ENCODE results near the gene CARMIL3.
"Not testable (repeated sequence)": the region's sequence is repeated elsewhere in the genome, so short reads cannot be mapped to it uniquely, and the experiment has no call there.

CARMIL3 gene

GRCh38 chr14:24093901-24094840 is 42.4 kb downstream of the CARMIL3 start, which contains the start of gene PCK2:
PCK2 (plus strand) TSS chr14:24094311; CDS start chr14:24094406, 95 bp downstream.
- peak; percentile 85 to 88 for DNase-seq (ENCODE audit: low read depth in 2 of 2)

DNA sequence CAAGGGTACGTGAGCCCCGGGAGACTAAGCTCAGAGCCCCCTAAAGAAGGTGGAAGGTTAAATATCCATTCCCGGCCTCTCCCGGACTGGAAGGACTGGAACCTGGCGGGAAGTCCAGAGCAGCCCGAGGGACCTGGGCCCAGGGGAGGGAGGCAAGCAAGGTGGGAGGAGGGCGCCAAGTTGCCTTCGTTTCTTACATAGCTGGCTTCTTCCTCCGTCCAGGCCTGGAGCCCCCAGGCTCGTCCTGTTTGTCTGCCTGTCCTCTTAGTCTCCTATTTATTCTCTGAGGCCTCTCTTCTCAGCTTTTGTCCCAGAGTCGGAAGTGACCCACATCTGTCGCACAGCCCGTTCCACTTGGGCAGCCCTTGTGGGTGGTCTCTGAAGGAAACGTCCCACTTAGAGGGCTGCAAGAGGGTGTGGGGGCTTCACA is 43.0 kb downstream of the CARMIL3 start:
- DNase-seq (ENCODE audit: low read depth in 2 of 2), result no peak

GRCh38 chr14:24095271-24096068 is 43.7 kb downstream of the CARMIL3 start:
- peak; percentile 56 to 70 for DNase-seq (ENCODE audit: low read depth in 2 of 2)

GRCh38 chr14:24096545-24097181 is 44.9 kb downstream of the CARMIL3 start:
- DNase-seq (ENCODE audit: low read depth in 2 of 2), result no peak

DNA sequence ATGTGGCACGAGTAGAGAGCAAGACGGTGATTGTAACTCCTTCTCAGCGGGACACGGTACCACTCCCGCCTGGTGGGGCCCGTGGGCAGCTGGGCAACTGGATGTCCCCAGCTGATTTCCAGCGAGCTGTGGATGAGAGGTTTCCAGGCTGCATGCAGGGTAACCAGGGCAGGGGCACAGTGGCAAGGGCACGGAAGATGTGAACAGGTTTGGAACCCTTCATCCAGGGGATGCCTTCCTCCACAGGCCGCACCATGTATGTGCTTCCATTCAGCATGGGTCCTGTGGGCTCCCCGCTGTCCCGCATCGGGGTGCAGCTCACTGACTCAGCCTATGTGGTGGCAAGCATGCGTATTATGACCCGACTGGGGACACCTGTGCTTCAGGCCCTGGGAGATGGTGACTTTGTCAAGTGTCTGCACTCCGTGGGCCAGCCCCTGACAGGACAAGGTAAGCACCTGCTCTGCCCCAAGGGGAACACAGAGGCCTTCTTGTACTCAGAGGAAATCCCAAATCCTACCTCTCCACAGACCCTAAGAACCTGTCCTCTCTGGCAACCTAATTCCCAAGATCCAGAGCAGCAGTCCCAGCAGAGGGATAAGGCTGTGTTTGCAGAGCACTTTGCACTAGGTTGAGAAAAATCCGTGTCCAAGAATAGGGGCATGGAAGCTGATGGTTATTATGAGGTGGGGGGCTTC is 46.6 kb downstream of the CARMIL3 start:
- no peak for DNase-seq (ENCODE audit: low read depth in 2 of 2)

DNA sequence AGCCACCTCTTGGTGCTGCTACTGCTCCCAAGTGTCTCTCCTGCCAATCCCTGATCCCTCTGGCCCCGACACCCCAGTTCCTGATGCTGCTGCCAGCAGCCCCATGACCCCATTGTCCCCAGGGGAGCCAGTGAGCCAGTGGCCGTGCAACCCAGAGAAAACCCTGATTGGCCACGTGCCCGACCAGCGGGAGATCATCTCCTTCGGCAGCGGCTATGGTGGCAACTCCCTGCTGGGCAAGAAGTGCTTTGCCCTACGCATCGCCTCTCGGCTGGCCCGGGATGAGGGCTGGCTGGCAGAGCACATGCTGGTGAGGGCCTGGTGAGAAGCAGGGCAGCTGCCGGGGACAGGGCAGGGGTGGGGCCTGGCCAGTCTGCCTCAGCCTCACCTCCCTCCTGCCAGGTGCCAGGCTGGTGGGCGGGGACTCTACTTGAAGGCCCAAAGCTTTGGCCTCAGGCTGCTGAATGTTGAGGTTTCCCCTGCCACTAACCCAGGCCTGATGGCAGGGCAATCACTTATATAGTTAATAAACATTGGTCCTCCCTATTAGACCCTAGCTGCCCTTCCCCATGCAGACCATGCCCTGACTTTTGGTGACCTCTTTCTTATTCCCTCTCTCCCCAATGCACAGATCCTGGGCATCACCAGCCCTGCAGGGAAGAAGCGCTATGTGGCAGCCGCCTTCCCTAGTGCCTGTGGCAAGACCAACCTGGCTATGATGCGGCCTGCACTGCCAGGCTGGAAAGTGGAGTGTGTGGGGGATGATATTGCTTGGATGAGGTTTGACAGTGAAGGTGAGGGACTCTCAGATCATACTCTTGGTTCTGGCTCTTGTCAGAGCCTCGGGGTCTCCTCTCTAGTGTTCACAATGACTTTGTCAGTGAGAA is 47.4 kb downstream of the CARMIL3 start:
- DNase-seq (ENCODE audit: low read depth in 2 of 2), result no peak

- DNase-seq (ENCODE audit: low read depth in 2 of 2), result no peak
Measured at GRCh38 chr14:24100197-24100981, 48.6 kb downstream of the CARMIL3 start.

DNA sequence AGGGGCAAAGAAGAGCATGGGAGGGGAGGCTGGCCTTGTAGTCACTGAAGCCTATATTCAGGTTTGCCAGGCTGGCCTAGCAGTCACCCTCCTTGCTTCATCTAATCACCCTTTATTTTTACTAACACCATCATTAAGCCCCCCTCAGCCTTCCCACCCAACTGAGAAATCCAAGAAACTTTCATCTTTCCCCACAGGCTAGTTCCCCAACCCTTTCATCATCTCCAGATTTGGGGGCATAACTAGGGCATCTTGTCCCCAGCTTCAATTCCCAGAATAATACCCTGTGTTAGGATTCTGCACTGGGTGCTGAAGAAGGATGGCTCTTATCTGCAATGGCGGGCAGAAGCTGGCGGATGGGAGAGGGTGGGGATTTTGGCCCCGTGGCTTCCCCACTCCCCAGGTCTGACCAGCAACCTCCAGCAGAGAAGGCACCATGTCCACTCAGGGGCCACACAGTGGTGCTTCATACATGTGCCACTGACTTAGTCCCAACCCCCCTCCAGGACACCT is 49.2 kb downstream of the CARMIL3 start:
- DNase-seq (ENCODE audit: low read depth in 2 of 2), result no peak

- no peak for DNase-seq (ENCODE audit: low read depth in 2 of 2)
Measured at GRCh38 chr14:24102357-24103048, 50.7 kb downstream of the CARMIL3 start.

GRCh38 chr14:24103451-24103850 is 51.6 kb downstream of the CARMIL3 start:
- no peak for DNase-seq (ENCODE audit: low read depth in 2 of 2)

DNA sequence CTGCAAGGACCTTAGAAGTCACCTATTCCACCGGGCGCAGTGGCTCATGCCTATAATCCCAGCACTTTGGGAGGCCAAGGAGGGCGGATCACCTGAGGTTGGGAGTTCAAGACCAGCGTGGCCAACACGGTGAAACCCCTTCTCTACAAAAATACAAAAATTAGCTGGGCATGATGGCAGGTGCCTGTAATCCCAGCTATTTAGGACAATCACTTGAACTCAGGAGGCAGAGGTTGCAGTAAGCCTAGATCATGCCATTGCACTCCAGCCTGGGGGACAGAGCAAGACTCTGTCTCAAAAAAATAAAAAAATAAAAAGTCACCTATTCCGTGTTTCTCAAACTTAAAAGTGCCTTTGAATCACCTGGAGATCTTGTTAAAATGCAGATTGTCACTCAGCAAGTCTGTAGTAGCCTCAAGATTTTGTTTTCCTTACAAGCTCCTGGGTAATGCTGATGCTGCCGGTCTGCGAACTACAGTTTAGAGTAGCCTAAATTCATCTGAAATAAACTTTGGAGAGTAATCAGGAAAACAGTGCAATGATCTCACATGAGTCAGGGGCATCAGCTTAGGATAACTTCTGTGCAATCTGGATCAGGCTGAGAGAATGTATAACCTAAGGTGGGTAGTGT is 53.9 kb downstream of the CARMIL3 start:
- not testable (repeated sequence) for DNase-seq (ENCODE audit: low read depth in 2 of 2)

GRCh38 chr14:24106672-24107271 is 55.0 kb downstream of the CARMIL3 start:
- DNase-seq (ENCODE audit: low read depth in 2 of 2), result no peak

- no peak for DNase-seq (ENCODE audit: low read depth in 2 of 2)
Measured at GRCh38 chr14:24108336-24108874, 56.6 kb downstream of the CARMIL3 start.

- DNase-seq (ENCODE audit: low read depth in 2 of 2), result no peak
Measured at GRCh38 chr14:24110060-24110459, 58.3 kb downstream of the CARMIL3 start.

DNA sequence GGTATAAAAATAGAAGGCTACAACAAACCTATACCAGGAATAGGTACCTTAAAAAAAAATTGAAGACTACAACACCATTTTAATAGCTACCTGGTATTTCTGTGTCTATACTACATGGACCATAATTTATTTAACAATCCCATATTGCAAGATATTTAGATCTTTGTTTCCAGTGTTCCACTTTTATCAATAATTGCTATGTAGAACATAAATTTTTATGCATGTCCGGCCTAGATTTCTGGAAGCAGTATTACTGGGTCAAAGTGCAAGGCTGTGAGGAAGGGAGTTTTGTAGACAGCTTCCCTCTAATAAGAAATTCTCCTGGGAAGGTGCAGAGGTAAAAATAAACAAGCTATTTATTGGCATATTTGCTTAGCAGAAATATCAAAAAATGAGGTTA is 58.7 kb downstream of the CARMIL3 start:
- DNase-seq (ENCODE audit: low read depth in 2 of 2), result no peak

DNA sequence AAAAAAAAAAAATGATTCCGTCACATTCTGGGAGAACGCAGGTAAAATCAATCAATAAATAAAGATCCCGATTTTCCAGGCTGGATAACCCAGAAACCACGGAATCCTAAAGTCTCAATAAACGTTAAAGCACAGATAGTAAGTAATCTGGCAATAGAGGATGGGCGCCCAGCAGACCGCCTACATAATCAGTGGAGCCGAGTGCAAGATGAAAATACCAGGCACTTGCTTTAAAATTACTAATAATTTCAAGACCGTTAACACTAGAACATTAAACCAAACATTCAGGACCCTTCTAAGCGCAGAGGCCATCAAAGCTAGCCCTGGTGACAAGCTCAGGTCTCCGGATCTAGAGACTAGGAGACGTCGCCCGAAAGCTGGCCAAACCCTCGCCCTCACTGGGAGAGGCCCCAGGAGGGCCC is 61.6 kb downstream of the CARMIL3 start:
- DNase-seq (ENCODE audit: low read depth in 2 of 2), result no peak

DNA sequence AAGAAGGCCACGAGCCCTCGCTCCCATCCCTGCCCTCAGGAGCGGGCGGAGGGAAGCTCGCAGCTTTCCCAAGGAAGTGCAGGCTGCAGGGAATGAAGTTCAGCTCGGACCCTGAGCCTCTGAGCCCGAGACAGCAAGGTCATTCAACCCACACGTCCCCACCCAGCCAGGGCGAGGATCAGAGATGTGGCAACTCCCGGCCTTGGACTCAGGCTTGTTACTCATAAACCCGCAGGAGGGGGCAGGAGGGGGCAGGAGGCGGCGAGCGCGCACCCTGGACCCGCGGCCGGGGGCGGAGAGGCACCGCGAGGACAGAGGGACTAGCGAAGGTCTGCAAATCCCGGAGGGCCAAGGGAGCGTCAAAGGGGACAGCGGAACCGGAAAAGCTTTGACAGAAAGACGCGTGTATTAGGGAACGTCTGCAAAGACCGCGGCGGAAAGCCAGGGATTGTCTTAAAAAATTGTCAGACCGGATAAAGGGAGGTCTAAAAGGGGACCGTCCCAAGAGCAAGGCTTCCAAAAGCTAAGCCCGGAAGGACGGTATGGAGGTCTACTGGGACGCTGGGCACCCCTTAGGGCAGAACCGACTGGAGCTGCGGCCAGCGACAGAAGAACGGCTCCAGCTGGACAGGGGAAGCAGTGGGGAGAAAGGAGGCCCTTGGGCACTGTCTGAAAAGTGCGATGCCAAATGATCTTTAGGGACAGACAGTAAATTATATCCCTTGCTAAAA is 62.2 kb downstream of the CARMIL3 start:
- DNase-seq (ENCODE audit: low read depth in 2 of 2), result peak; percentile 74 to 77
